Colonic mucosa (tissue), 4 donors: ENCODE measurements around the gene NDST4. TPM values are rescaled to one million over a fixed set of nuclear protein-coding genes. Genes with fewer than 3 reads are reported as not detected.

ENCODE experiments used
- DNase-seq: peaks from one replicate; pipeline ENCODE4 v3.0.0-alpha.2; 2020
- H3K27ac ChIP-seq: fragments of 200-600 bp; one replicate; pipeline ENCODE4 v1.8.0; 2021
- H3K27me3 ChIP-seq: fragments of 200-600 bp; one replicate; pipeline ENCODE4 v1.8.0; 2021
- H3K36me3 ChIP-seq: fragments of 200-600 bp; one replicate; pipeline ENCODE4 v1.8.0; 2021
- H3K4me1 ChIP-seq: fragments of 200-600 bp; one replicate; pipeline ENCODE4 v1.8.0; 2021; ENCODE audit warnings: mild to moderate bottlenecking
- H3K4me3 ChIP-seq: fragments of 200-600 bp; one replicate; pipeline ENCODE4 v1.8.0; 2021
- H3K9ac ChIP-seq, 2 donors: one replicate each; pipeline ENCODE4 v1.7.0; 2013; ENCODE audit warnings: control low read depth in 2 of 2, low read depth in 2 of 2, low read length in 2 of 2
- H3K9me3 ChIP-seq: fragments of 200-600 bp; one replicate; pipeline ENCODE4 v1.8.0; 2021
- intact Hi-C: fragments of 100-400 bp; cut with DNase I; formaldehyde crosslinking; loops from one replicate; pipeline ENCODE4 v1.14.1; 2022
- total RNA-seq, 2 donors: library from RNA; stranded (reverse); fragmentation: NEBNext Ultra II Directional in 1 of 2; extraction: Animal tissue kit (Norgen Biotek cat#: 25700) in 1 of 2; gene quantifications; one replicate each; pipeline ENCODE4 v1.2.1, GENCODE V29; 2021
- TF ChIP-seq, protein P1 (sequence below): fragments of 200-600 bp; IDR thresholded peaks from one replicate; pipeline ENCODE4 v1.8.0; 2022; ENCODE audit warnings: antibody characterized with exemption, mild to moderate bottlenecking
- donor health status: healthy.
- donor health status: DM: no; HTN: no; CAD: no.
- donor health status: DM: no; HTN: no; CAD: no.

The NDST4 gene
- total RNA-seq, 2 donors from 2014 or later, result 0.13 to 0.20 TPM

DNA sequence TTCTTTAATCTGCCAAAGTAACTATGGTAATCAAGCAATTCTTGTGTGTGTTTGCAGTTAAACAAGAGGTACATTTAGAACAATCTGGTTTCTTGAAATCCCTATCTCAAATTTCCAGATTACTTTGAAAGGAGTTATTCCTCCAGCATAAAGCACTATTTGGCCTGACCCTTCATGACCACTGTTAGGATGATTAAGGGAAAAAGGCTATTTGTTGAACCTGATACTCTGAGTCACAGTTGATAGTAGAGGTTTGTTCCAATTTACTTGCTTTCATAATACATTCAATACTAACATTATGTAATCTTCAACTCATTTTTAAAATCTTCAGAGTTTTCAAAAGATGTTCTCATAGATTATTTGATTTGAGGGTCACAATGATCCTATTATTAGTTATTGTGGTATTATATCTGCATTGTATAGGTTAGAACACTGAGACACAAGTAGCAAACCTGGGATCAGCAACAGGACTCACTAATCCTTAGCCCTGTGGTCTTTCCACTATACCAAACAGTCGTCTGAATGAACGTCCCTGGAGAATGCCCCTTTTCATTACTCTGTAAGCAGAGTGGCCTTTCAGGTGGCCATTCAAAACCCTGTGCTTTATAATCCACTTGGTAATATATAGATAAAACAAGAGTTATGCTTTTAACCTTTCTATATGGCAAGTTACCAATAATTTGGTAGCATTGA lies 8.1 kb upstream of the NDST4 start:
- no peaks in the 10 kb centered on the region for H3K9me3 ChIP-seq
- intact Hi-C loops, result no loop called here
- H3K36me3 ChIP-seq, result no peaks in the 10 kb centered on the region
- no peak overlapping the region for H3K4me3 ChIP-seq
- H3K4me1 ChIP-seq, result no peaks in the 10 kb centered on the region
- no peak for DNase-seq
- no peak overlapping the region for H3K27ac ChIP-seq
- TF ChIP-seq, protein P1, sequence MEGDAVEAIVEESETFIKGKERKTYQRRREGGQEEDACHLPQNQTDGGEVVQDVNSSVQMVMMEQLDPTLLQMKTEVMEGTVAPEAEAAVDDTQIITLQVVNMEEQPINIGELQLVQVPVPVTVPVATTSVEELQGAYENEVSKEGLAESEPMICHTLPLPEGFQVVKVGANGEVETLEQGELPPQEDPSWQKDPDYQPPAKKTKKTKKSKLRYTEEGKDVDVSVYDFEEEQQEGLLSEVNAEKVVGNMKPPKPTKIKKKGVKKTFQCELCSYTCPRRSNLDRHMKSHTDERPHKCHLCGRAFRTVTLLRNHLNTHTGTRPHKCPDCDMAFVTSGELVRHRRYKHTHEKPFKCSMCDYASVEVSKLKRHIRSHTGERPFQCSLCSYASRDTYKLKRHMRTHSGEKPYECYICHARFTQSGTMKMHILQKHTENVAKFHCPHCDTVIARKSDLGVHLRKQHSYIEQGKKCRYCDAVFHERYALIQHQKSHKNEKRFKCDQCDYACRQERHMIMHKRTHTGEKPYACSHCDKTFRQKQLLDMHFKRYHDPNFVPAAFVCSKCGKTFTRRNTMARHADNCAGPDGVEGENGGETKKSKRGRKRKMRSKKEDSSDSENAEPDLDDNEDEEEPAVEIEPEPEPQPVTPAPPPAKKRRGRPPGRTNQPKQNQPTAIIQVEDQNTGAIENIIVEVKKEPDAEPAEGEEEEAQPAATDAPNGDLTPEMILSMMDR, result no peak
- no peaks in the 10 kb centered on the region for H3K27me3 ChIP-seq
- H3K9ac ChIP-seq, result no peak overlapping the region

DNA sequence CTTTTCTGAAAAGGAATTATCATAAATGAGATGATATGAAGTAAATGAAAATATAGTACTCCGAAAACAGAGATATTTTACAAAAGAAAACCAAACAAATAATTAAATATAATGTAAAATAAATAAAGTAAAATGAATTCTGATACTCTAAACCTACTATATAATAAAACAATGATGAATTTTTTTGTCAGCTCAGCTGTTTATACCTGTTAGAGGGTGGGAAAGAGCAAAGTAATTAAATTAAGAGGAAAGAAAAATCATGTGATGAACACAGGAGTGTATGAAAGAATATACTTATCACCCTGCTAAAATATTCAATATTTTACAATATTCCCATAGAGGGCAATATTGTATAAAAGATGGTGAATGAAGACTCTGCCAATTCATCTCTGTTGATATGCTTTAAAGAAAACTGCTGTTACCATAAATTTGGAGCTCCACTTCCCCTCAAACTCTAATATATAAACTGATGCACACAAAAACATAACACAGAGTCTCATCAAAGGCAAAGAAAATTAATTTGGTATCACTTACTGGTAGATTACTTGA lies 6.5 kb upstream of the NDST4 start:
- TF ChIP-seq, protein P1, result no peak
- DNase-seq, result no peak
- Histone ChIP-seq H3K27me3 (no peaks in the 10 kb centered on the region), H3K9me3 (no peaks in the 10 kb centered on the region), H3K4me3 (no peak overlapping the region), H3K9ac (no peak overlapping the region), H3K36me3 (no peaks in the 10 kb centered on the region), H3K27ac (no peak overlapping the region), H3K4me1 (no peaks in the 10 kb centered on the region)
- intact Hi-C loops, result no loop called here

DNA sequence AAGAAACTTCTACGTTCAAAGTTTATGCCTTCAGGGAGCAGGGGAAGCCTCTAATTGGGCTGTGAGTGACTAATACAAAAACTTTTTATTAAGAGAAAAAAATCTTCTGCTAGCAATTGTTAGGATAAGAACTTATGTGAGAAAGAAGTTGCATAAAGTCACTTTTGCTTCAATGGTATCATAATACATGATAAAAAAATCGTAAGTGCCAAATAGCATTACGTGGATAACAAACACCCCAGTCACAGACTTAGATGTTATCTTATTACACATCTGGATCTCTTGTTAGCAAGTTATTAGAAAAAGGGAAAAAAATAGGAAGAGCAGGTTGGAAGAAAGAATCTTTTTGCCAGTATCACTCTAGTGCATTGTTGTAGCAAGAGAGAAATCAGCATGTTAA lies 4.2 kb upstream of the NDST4 start:
- no peaks in the 10 kb centered on the region for H3K36me3 ChIP-seq
- intact Hi-C loops, result no loop called here
- DNase-seq, result no peak
- no peak overlapping the region for H3K9ac ChIP-seq
- TF ChIP-seq, protein P1, result no peak
- no peaks in the 10 kb centered on the region for H3K27me3 ChIP-seq
- H3K9me3 ChIP-seq, result no peaks in the 10 kb centered on the region
- no peak overlapping the region for H3K27ac ChIP-seq
- no peaks in the 10 kb centered on the region for H3K4me1 ChIP-seq
- no peak overlapping the region for H3K4me3 ChIP-seq

DNA sequence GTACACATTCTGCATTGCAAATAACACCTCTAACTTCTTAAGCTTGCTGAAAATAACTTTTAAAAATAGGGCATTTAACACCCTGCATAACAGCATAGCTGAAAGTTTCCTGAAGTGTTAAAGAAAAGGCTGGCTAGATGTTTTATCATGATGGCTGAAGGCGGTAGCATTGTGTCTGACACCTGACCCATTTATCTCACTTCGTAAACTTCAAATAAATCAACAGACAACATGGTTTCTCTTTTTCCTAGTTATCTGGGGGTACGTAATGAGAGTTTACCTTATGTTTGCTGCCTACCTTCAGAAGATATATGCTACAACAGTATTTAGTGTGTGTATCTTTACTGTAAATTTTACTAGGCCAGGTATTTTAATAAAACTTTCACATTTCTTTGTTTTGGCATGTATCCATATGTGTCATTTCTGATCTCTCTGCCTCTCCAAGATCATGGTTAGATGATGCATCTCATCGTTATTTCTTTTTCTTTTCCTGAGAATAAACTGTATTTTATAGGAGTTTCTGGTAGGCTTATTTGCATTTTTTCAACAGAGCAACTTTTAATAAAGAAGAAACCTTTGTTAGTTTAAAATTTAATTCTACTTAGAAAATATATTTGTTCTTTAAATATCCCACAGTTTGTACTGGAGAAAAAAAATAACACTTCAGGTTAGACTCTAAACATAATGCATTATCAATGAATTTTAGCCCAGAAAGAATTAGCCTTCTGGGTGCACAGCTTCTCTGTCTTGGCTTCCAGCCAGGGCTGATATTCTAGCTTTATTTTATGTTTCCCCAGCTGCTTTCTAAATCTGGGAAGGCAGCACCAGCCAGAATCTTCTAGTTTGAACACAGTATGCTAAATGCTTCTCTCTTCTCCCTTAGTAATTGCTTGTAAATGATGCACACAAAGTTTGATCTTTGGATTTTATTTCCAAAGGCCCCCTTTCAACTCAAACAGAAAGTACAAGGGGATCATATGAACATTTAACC lies 2.9 kb downstream of the NDST4 start:
- no peak overlapping the region for H3K27ac ChIP-seq
- H3K9ac ChIP-seq, result no peak overlapping the region
- no peak for DNase-seq
- no peak overlapping the region for H3K4me3 ChIP-seq
- H3K4me1 ChIP-seq, result no peaks in the 10 kb centered on the region
- H3K27me3 ChIP-seq, result no peaks in the 10 kb centered on the region
- H3K9me3 ChIP-seq, result no peaks in the 10 kb centered on the region
- intact Hi-C loops, result no loop called here
- H3K36me3 ChIP-seq, result no peaks in the 10 kb centered on the region
- TF ChIP-seq, protein P1, result no peak

DNA sequence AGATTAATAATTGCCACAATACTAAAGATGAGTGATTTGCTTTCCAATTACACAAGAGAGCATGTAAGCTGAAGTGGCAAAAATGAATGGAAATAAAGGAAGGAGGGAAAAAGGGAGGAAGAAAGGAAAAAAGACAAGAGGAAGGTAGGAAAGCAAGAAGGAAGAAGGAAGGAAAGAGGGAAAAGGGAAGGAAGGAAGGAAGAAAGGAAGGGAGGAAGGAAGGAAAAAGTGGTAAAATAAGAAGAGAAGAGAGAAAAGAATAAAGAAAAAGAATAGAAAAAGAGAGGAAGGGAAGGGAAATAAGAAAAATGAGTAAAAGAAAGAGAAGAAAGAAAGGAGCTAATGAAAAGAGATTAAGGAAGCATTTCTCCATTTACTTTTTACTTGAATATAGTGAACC lies 4.6 kb downstream of the NDST4 start:
- no peak overlapping the region for H3K9ac ChIP-seq
- no peak overlapping the region for H3K27ac ChIP-seq
- DNase-seq, result no peak
- no peaks in the 10 kb centered on the region for H3K9me3 ChIP-seq
- intact Hi-C loops, result no loop called here
- H3K27me3 ChIP-seq, result no peaks in the 10 kb centered on the region
- TF ChIP-seq, protein P1, result no peak
- no peaks in the 10 kb centered on the region for H3K36me3 ChIP-seq
- H3K4me3 ChIP-seq, result no peak overlapping the region
- H3K4me1 ChIP-seq, result no peaks in the 10 kb centered on the region
